GM11168 (cell line): Measurements from ENCODE around the gene PPP2R2B.
"Not testable (repeated sequence)": the region's sequence is repeated elsewhere in the genome, so short reads cannot be mapped to it uniquely, and the experiment has no call there.

Source experiments
- in situ Hi-C: fragments of 300-500 bp; cut with MboI; formaldehyde crosslinking; loops from one replicate; pipeline ENCODE4 v1.12.0; 2022; ENCODE audit warnings: low sequenced_read_pairs; ENCODE audit not compliant: unreplicated experiment

The PPP2R2B gene

DNA sequence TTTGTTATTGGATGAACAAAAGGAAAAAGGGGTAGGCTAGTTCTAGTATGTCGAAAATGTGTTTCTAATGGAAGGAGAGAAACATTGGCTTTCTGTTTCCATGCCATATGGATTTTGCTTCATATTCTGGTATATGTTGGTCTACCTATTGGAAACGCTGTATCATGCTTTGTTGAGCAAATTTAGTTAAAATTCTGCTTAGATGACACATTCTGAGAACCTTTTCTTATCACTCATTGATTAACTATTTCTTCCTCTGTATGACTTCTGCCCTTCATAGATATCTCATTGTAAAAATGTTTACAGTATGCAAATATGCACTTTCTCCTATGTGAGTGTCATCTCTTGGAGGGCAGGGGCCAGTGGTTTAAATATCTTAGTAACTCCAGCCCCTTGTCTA lies 293.8 kb downstream of the PPP2R2B start:
- in situ Hi-C loops, result no loop called here

DNA sequence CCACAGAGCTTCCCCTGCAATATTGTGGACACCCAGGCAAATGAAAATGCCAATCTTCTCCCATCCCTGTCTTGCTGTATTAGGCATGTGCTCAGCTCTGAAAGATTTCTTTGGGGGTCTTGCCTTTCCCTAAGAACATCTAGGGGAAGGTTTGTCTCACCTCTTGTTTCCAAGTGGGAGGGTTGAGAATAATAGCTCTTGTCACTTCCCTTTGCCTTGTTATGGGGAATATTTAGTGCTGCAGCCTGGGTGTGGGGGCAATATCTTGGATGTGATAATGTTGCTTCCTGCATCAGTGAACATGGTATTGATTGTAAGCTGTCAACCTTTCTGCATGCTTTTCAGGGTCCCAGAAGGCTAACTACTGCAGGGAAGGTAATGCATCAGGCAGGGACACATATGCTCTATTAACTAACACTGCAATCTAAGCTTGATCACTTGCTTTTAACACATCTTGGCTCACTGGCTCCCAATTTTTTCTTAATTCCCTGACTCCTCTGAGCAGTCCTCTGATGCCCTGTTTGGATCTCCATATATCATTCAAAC lies 296.4 kb downstream of the PPP2R2B start:
- in situ Hi-C loops, result no loop called here

DNA sequence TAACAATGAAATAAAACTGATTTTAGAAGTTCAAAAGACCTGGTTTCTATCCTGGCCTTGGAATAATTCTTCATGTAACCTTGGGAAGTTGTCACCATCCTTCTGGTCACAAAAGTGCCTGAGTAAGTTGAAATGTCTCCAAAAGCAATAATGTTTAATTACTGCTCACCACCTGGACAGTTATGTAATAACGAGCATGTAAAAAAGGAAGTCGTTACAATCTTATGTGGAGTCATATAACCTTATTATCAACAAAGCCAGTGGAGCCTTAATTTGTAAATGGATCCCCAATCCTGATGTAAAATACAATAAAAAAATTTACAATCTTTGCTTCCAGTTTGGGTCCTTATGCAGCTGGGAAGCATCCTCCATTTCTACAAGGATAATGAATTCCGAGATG lies 298.3 kb downstream of the PPP2R2B start:
- in situ Hi-C loops, result no loop called here

DNA sequence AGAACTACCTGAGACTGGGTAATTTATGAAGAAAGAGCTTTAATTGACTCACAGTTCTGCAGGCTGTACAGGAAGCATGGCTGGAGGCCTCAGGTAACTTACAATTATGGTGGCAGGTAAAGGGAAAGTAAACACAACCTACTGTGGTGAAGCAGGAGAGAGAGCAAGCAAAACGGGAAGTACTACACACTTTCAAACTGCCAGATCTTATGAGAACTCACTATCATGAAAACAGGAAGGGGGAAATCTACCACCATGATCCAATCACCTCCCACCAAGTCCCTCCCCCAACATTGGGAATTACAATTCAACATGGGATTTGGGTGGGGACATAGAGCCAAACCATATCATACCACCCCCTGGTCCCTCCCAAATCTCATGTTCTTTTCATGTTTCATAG lies 303.8 kb downstream of the PPP2R2B start:
- in situ Hi-C loops, result no loop called here

DNA sequence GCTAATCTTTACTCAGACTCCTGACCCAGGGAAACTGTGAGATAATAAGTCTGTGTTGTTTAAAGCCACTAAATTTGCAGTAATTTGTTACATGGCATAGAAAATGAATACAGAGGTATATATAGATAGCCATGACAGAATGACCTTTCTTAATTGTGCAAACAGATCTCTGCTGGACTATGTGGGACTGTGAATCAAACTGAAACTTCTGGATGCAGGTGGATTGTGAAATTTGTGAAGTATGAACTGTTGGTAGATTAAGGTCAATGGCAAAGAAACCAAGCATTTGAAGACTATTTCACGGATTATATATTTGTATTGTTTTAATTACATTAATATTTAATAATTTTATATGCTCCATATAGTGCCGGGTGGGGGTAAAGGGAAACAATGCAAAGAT lies 310.4 kb downstream of the PPP2R2B start:
- in situ Hi-C loops, result no loop called here

DNA sequence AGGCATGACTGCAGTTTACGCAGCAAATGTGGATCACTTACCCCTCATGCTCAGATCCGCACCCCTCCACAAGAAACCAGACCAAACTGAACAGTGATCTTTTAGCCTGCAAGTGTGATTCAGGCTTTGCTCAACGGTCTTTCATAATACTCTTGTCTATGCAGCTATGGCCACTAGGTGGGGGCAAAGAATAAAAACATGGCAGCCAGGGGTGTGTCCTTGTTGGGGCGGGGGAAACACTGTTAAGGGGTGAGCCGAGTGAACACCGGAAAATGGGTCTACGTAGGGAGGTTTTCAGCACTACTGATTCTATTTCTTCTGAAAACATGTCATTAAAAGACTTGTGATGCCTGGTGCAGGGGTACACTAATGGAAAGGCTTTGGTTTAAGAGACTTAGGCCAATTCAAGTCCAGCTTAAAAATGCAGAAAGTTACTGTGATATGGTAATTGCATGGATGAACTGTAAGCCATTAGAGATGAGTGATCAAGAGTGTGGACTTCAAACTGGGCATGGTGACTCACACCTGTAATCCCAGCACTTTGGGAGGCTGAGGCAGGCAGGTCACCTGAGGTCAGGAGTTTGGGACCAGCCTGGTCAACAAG lies 312.7 kb downstream of the PPP2R2B start:
- in situ Hi-C loops, result no loop called here

DNA sequence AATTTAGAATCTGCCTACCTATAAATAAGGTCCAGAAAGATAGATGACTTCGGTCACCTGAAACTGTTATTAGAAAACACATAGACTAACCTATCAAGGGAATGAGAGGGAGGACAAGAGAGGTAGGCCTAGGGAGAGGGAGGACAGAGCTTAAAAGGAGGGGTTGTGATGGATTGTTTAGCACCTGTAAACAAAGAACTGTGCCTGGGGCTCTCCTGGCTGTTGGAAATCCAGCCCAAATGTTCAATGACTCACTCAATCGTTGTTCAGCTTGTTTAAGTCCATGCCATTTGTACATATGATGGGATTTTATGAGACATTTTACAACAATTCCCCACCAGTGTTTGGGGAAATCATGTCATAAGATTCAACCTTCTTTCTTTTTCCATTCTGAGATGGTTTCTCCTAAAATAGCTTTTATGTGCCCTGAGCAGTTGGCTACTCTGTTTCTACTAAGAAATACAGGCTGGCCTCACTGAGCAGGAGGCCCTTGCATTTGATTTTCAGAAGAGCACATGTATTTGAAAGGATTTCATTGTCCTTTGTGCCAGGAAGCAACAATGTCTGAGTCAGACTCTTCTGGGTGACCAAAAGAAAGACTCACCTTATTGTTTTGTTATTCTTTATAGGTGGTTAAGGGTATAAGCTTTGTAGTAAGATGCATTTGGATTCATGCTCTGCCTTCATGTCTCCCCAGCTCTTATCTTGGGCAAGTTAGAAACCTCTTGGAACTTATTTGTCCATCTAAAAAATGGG lies 314.4 kb downstream of the PPP2R2B start:
- in situ Hi-C loops, result no loop called here

DNA sequence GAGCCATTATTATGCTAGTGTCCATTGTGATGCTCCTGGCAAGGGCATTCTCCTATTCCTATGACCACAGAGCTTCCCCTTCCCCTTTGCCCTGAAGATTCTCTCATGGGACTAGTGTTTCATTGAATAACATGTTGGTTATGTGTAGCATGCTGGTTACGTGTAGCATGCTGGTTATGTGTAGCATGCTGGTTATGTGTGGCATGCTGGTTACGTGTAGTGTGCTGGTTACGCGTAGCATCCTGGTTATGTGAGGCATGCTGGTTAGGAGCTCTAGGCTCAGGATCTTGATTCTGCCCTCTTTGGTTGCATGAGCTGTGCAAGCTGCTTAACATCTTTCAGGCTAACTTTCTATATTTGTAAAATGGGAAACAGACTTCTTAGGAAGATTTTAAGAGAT lies 316.1 kb downstream of the PPP2R2B start:
- in situ Hi-C loops, result no loop called here

DNA sequence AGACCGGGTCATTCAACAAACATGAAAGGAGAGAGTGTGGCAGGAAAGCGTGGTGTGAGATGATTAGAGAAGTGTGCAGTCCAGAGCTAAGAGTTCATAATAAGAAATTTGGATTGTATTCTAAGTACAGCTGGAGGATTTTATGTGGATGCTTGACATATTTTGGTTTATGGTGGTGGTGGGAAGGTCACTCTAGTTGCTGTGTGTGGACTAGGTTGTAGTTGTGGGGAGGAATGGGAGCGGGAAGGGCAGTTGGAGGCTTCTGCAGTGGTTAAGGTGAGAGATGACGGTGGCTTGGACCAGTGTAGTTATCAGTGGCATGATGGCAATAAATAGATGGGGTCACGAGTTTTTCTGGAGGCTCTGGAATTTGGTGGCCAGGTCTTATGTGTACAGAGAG lies 316.8 kb downstream of the PPP2R2B start:
- in situ Hi-C loops, result no loop called here

DNA sequence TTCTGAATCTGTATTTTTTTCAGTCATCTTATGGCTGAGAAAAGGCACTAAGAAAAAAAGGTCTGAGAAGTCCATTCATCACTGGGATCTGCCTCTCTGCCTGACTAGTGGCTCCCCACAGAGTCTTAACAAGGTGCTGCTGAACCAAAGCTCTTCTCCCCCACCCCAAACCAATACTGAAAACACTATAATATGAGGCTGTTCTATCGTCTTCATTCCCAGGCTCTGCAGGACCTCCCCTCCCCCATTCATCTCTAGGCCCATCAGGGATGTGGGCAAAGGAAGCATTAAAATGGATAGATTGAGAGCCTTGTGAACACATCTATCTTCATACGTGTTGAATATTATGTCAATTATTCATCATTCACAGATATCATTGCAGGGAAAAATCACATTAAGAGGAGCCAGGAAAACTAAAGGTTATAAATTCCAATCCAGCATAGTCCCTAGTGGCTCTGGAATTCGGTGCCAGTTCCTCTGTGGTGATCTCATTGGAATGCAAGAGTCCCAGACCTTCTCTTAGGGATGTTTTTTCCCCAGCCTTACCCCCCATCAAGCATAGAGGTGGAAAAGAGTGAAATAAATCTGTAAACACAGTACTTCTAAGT lies 318.2 kb downstream of the PPP2R2B start:
- in situ Hi-C loops, result no loop called here

DNA sequence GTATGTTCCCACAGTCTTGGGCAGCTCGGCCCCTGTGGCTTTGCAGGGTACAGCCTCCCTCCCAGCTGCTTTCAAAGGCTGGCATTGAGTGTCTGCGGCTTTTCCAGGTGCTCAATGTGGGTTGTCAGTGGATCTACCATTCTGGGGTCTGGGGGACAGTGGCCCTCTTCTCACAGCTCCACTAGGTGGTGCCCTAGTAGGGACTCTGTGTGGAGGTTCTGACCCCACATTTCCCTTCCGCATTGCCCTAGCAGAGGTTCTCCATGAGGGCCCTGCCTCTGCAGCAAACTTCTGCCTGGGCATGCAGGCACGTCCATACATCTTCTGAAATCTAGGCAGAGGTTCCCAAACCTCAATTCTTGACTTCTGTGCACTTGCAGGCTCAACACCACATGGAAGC lies 321.7 kb downstream of the PPP2R2B start:
- in situ Hi-C loops, result not testable (repeated sequence)

DNA sequence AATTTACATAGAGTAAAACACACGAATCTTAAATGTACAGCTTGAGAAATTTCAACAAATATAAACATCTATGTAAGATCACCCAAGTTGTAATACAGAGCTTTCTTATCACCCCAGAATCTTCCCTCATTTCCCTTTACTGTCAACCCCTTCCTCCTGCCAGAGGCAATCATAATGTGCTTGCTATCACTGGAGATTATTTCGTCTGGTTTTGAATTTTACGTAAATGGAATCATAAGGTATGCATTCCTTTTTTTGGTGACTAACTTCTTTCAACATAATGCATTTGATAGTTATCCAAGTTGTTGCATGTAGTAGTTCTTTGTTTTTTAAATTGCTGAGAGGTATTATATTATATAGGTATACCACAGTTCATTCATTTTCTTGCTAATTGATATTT lies 325.1 kb downstream of the PPP2R2B start:
- in situ Hi-C loops, result no loop called here

DNA sequence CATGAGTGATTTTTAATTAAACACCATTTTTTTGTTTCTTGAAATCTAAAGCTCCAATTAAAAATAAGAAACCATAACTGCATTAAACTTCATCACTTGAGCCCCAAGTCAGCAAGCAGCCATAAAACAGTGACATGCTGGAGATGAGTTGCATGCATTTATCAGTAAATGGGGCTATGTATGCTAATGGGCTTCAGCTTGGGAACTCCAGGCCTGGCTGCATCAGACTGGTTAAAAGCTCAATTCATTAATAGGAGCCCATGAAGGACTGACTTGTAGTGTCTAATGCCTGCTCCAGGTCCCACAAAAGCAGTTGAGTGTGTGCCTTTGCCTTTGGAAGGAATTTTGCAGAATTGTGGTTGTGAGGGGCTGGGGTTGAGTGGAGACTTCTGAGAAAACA lies 328.9 kb downstream of the PPP2R2B start:
- in situ Hi-C loops, result loop anchor here (10.0 kb wide), 1 partner anchor 415 kb away; no protein-coding TSS in a partner anchor

DNA sequence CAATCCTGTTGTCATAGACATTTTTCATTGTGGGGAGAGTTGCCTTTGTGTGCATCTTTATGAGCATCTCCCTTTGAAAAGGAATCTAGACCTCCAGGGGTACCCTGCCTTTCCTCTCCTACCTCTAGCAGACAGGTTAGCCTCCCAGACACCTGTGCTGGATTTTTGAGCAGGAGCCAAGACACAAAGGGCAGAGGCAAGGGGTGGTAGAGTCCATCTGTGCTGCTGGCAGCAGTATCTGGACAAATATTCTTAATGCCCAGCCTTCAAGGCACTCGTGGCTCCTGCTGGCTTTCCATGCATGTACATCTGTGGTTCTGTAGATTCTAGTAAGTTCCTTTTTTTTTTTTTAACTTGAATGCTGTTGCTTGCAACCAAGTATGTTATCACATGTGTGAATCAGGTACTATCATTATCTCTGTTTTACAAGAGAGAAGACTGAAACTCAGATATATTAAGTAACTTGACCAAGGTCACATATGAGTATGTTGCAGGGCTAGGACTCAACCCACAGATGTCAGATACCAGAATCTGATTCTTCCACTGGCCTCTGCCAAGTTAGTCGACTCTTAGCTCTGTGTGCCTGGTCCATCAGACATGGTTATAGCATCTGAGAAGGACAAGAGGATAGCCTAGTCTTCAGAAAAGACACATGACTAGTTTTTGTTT lies 329.6 kb downstream of the PPP2R2B start:
- in situ Hi-C loops, result loop anchor here (10.0 kb wide), 1 partner anchor 416 kb away; no protein-coding TSS in a partner anchor

DNA sequence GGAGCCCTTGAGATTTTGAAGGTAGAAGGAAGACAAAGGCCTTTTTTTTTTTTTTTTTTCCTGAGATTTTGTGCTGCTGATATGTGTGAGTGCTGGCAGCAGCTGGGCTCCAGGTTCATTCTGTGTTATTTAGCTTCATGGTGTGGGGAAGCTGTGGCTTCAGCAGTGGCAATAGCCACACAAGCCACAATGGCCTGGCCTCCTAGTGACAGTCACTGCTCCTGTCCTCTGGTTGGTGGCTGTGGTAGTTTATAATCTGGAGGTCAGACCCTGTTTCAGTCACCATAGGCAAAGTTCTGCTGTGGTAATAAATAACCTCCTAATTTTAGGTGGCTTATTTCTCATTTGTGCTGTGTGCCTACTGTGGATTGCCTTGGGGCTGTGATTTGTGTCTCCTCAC lies 334.3 kb downstream of the PPP2R2B start:
- in situ Hi-C loops, result loop anchor here (10.0 kb wide), 1 partner anchor 421 kb away; no protein-coding TSS in a partner anchor

DNA sequence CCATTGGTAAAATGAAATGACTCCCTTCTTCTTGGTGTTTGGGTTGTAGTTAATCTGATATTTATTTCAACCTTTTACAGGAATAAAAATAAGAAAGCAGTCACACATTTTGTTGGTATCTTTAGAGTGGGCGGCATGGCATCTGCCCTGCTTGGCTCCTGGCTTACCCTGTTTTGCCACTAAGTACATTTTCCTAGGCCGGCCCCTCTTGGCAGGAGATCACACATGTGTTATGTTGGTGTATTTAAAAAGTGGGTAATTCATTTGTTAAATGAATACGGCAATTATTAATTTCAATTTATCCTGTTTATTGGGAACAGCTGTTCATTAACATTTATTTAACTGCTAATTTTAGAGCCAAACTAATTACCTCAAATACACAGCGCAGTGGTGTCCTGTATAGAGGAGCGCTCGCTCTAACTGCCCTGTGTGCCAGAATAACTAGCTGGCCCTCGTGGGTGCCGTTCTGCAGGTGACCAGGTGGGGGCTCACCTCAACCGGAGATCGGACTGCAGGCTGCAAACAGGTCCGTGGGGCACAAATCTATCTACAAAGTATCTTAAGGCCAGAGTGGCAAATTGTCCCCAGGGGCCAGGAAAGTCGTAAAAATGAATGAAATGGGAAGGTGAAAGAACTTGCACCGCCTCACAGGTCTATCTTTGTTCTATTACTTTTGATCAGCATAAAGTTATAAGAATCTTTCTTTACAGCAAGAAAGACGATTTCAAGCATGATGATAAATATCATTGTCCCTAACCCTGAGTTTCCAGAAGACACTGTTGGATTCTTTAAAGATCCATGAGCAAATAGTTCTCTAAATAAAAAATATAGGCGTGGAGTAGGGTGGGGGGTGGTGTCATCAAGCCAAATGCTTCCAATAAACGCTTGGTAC lies 336.4 kb downstream of the PPP2R2B start:
- in situ Hi-C loops, result loop anchor here (10.0 kb wide), 1 partner anchor 423 kb away; no protein-coding TSS in a partner anchor

DNA sequence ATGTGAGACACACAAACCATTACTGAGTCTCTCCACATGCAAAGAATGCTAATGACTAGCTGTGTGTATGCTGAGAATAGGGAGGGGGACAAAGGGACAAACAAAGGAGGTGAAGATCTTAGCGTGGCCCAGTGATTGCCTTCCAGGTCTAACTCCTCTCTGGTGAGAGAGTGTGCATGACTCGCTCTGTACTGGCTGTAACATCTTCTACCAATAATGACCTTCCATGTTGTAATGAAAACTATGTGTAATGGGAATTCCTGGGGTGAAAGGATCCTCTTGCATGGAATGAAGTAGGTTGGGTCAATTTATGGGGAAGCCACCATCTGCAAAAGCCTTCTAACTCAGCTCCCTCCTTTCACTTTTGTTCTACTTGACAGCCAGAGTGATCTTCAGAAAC lies 338.1 kb downstream of the PPP2R2B start:
- in situ Hi-C loops, result loop anchor here (10.0 kb wide), 1 partner anchor 424 kb away; no protein-coding TSS in a partner anchor

DNA sequence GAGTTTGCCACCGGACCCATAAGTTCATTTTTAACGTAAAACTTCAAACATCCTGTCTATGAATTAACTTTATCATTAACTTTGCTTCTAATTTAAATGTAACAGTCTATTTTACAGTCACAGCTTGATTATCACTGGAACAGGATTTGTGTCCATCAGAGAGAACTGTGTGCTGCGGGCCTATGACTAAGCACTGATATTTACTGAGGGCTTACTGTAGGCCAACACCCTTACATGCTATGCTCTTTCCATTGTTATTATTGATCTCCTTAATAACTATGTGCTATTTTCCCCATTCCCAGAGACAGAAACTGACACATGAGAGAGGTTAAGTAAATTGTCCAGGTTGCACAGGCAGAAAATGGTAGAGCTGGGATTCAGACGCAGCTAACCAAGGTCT lies 338.6 kb downstream of the PPP2R2B start:
- in situ Hi-C loops, result loop anchor here (10.0 kb wide), 1 partner anchor 425 kb away; no protein-coding TSS in a partner anchor

DNA sequence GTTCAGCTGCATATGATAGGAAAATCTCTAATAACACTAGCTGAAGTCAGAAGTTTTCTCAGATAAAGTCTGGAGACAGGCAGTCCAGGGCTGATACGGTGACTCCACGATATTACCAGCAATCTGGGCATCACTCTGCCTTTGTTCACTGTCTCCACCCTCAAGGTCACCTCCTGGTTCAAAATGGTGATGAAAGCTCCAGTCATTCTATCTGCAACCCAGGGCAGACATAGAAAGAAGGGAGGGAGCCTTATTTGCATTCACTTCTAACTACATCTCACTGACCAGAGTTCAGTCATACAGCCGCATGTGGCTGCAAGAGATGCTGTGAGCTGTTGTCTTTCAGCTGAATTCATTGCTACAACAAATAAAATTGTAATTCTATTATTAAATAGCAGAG lies 340.1 kb downstream of the PPP2R2B start:
- in situ Hi-C loops, result no loop called here
